ENCODE results near the gene TCF3. TPM values are rescaled to one million over a fixed set of nuclear protein-coding genes. Genes with fewer than 3 reads are reported as not detected.

Gene TCF3
- total and polyA plus RNA-seq, 10 of the 15 experiments (the other 5 are each of a cell fraction or from before 2014, with no cell fraction given): 6.7 to 282 (median 70.7) TPM

DNA sequence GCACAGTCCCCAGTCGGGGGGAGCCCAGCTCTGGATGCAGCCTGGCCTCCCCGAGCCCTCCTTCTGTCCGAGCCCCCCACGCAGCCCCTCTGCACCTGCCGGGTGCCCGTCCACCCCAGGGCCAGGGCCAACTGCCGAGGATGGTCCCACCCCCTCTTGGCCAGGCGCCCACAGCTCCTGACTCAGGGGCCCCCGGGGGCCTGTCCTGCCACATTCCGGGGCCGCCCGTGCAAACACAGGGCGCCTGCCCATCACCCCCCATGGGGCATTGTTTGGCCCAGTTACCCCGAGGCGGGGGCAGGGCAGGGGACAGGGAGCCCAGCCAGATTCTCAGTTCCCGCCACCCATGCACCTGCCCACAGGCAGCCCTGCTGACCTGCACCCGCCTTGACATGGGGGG lies 5.3 kb upstream of the TCF3 start:
- RAD21 ChIA-PET (ENCODE audit: unreplicated experiment): no interaction called here
- CTCF ChIA-PET: no interaction called here
- Histone ChIP-seq H3K4me1 (ENCODE audit: control insufficient read depth, insufficient read depth, low read length) (peaks cover 20% of the 10 kb centered on the region), H3K27ac (ENCODE audit: control insufficient read depth, insufficient read depth) (no peak overlapping the region), H3K79me2 (ENCODE audit: control insufficient read depth, insufficient read depth, low read length) (no peaks in the 10 kb centered on the region), H3K36me3 (ENCODE audit: control insufficient read depth in 2 of 2, insufficient read depth in 2 of 2, low read length in 1 of 2) (no peaks in the 10 kb centered on the region), H3K4me3 (no peak overlapping the region), H3K4me2 (ENCODE audit: control insufficient read depth, insufficient read depth) (no peak overlapping the region), H2AFZ (ENCODE audit: control insufficient read depth, low read depth, low read length) (no peak overlapping the region), H3K9me3 (replicated peaks; ENCODE audit: control insufficient read depth, insufficient read depth, low read length) (peaks cover 3% of the 10 kb centered on the region; the same call in 2 of the 3 replicates), H3K27me3 (replicated peaks in 1 of 2; ENCODE audit: control insufficient read depth in 2 of 2, insufficient read depth in 2 of 2, low read length in 1 of 2) (no peaks in the 10 kb centered on the region), H3K9ac (ENCODE audit: control insufficient read depth, insufficient read depth, low read length) (no peak overlapping the region), H4K20me1 (ENCODE audit: control insufficient read depth, insufficient read depth) (no peaks in the 10 kb centered on the region)
- FAIRE-seq: no peak
- no TSS peak for BruUV-seq (replicated peaks)
- WGBS (ENCODE audit: insufficient coverage, insufficient replicate concordance, low lambda C conversion rate, missing lambda C conversion rate): 73% methylated on average over 17 of the region's 17 CpGs
- intact Hi-C loops (cut with micrococcal nuclease; ENCODE audit: unreplicated experiment) (no loop called here), in situ Hi-C loops (cut with MboI) (no loop called here)
- no peak for DNase-seq (ENCODE audit: low read depth, low spot score)
- no peak for ATAC-seq
- POLR2A ChIA-PET: no interaction called here
- SMC1A ChIA-PET (ENCODE audit: uncharacterized antibody, unreplicated experiment): no interaction called here
- TF ChIP-seq CBX5 (IDR thresholded peaks at IDR 0.05; ENCODE audit: low read depth): no peak
- TF ChIP-seq KDM1A (IDR thresholded peaks at IDR 0.05; ENCODE audit: borderline replicate concordance): no peak
- no peak for TF ChIP-seq SRF (IDR thresholded peaks at IDR 0.05; ENCODE audit: low read depth in 2 of 2, low read length in 2 of 2)
- TF ChIP-seq, protein P1, sequence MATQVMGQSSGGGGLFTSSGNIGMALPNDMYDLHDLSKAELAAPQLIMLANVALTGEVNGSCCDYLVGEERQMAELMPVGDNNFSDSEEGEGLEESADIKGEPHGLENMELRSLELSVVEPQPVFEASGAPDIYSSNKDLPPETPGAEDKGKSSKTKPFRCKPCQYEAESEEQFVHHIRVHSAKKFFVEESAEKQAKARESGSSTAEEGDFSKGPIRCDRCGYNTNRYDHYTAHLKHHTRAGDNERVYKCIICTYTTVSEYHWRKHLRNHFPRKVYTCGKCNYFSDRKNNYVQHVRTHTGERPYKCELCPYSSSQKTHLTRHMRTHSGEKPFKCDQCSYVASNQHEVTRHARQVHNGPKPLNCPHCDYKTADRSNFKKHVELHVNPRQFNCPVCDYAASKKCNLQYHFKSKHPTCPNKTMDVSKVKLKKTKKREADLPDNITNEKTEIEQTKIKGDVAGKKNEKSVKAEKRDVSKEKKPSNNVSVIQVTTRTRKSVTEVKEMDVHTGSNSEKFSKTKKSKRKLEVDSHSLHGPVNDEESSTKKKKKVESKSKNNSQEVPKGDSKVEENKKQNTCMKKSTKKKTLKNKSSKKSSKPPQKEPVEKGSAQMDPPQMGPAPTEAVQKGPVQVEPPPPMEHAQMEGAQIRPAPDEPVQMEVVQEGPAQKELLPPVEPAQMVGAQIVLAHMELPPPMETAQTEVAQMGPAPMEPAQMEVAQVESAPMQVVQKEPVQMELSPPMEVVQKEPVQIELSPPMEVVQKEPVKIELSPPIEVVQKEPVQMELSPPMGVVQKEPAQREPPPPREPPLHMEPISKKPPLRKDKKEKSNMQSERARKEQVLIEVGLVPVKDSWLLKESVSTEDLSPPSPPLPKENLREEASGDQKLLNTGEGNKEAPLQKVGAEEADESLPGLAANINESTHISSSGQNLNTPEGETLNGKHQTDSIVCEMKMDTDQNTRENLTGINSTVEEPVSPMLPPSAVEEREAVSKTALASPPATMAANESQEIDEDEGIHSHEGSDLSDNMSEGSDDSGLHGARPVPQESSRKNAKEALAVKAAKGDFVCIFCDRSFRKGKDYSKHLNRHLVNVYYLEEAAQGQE (IDR thresholded peaks at IDR 0.05; ENCODE audit: low read depth, low read length): no peak
- TF ChIP-seq CHD4 (IDR thresholded peaks at IDR 0.05): no peak
- no peak for TF ChIP-seq WRNIP1 (IDR thresholded peaks at IDR 0.05; ENCODE audit: borderline replicate concordance, low read depth, low read length)
- TF ChIP-seq, protein P2, sequence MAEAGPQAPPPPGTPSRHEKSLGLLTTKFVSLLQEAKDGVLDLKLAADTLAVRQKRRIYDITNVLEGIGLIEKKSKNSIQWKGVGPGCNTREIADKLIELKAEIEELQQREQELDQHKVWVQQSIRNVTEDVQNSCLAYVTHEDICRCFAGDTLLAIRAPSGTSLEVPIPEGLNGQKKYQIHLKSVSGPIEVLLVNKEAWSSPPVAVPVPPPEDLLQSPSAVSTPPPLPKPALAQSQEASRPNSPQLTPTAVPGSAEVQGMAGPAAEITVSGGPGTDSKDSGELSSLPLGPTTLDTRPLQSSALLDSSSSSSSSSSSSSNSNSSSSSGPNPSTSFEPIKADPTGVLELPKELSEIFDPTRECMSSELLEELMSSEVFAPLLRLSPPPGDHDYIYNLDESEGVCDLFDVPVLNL (IDR thresholded peaks at IDR 0.05; ENCODE audit: low read depth, low read length): no peak
- TF ChIP-seq CREB1 (IDR thresholded peaks at IDR 0.05; ENCODE audit: low read depth): no peak
- TF ChIP-seq CBX3 (IDR thresholded peaks at IDR 0.05; ENCODE audit: borderline replicate concordance, low read depth): no peak
- TF ChIP-seq JUND (IDR thresholded peaks at IDR 0.05; ENCODE audit: low read depth, low read length): no peak
- TF ChIP-seq HDAC2 (IDR thresholded peaks at IDR 0.05): no peak
- TF ChIP-seq MYB (IDR thresholded peaks at IDR 0.05; ENCODE audit: borderline replicate concordance, low read depth, low read length): no peak
- TF ChIP-seq TCF3 (IDR thresholded peaks at IDR 0.05; ENCODE audit: borderline replicate concordance, insufficient read depth, low read depth, low read length): no peak
- no peak for TF ChIP-seq ZBED1 (IDR thresholded peaks at IDR 0.05; ENCODE audit: borderline replicate concordance)
- TF ChIP-seq, protein P3, sequence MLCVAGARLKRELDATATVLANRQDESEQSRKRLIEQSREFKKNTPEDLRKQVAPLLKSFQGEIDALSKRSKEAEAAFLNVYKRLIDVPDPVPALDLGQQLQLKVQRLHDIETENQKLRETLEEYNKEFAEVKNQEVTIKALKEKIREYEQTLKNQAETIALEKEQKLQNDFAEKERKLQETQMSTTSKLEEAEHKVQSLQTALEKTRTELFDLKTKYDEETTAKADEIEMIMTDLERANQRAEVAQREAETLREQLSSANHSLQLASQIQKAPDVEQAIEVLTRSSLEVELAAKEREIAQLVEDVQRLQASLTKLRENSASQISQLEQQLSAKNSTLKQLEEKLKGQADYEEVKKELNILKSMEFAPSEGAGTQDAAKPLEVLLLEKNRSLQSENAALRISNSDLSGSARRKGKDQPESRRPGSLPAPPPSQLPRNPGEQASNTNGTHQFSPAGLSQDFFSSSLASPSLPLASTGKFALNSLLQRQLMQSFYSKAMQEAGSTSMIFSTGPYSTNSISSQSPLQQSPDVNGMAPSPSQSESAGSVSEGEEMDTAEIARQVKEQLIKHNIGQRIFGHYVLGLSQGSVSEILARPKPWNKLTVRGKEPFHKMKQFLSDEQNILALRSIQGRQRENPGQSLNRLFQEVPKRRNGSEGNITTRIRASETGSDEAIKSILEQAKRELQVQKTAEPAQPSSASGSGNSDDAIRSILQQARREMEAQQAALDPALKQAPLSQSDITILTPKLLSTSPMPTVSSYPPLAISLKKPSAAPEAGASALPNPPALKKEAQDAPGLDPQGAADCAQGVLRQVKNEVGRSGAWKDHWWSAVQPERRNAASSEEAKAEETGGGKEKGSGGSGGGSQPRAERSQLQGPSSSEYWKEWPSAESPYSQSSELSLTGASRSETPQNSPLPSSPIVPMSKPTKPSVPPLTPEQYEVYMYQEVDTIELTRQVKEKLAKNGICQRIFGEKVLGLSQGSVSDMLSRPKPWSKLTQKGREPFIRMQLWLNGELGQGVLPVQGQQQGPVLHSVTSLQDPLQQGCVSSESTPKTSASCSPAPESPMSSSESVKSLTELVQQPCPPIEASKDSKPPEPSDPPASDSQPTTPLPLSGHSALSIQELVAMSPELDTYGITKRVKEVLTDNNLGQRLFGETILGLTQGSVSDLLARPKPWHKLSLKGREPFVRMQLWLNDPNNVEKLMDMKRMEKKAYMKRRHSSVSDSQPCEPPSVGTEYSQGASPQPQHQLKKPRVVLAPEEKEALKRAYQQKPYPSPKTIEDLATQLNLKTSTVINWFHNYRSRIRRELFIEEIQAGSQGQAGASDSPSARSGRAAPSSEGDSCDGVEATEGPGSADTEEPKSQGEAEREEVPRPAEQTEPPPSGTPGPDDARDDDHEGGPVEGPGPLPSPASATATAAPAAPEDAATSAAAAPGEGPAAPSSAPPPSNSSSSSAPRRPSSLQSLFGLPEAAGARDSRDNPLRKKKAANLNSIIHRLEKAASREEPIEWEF (IDR thresholded peaks at IDR 0.05; ENCODE audit: insufficient replicate concordance, low read depth, low read length): no peak

All from GM12878 (cell line).